Tibial nerve (tissue), 4 donors: ENCODE measurements around the gene DOCK1. TPM values are rescaled to one million over a fixed set of nuclear protein-coding genes. Genes with fewer than 3 reads are reported as not detected.

ENCODE experiments used
- DNase-seq, 2 donors: peaks; one replicate each; pipeline ENCODE4 v3.0.0-alpha.2; 2019; ENCODE audit warnings: low spot score in 2 of 2
- H3K27ac ChIP-seq, 4 donors: fragments of 200-600 bp; sonication (generic) in 3 of 4; one replicate each; pipeline ENCODE4 v1.5.1; 2017 to 2019; ENCODE audit warnings: mild to moderate bottlenecking in 1 of 4
- H3K27me3 ChIP-seq, 2 donors: fragments of 200-600 bp; sonication (generic) in 1 of 2; one replicate each; pipeline versions ENCODE4 v1.5.1 to v1.6.0; 2017 to 2019
- H3K36me3 ChIP-seq, 3 donors: fragments of 200-600 bp; sonication (generic); one replicate each; pipeline ENCODE4 v1.5.1; 2018 to 2019
- H3K4me1 ChIP-seq, 4 donors: fragments of 200-600 bp; sonication (generic) in 3 of 4; one replicate each; pipeline ENCODE4 v1.5.1; 2017 to 2019
- H3K4me3 ChIP-seq, 4 donors: fragments of 200-600 bp; sonication (generic) in 3 of 4; one replicate each; pipeline ENCODE4 v1.5.1; 2017 to 2019; ENCODE audit warnings: mild to moderate bottlenecking in 1 of 4, moderate library complexity in 1 of 4
- H3K9me3 ChIP-seq, 4 donors: fragments of 200-600 bp; sonication (generic) in 3 of 4; one replicate each; pipeline ENCODE4 v1.5.1; 2017 to 2019
- EP300 ChIP-seq, 2 donors: sonication (generic); formaldehyde crosslinking; IDR thresholded peaks; one replicate each; pipeline ENCODE4 v1.6.1; 2017; ENCODE audit warnings: antibody characterized with exemption in 2 of 2, mild to moderate bottlenecking in 1 of 2
- POLR2A ChIP-seq, 2 donors: fragments of 450-650 bp; IDR thresholded peaks; one replicate each; pipeline ENCODE4 v1.6.1; 2017; ENCODE audit warnings: antibody characterized with exemption in 2 of 2, mild to moderate bottlenecking in 2 of 2, moderate library complexity in 2 of 2
- WGBS, 2 donors: methylation state at CpG; one replicate each; pipeline ENCODE4 v1.1.5; 2018; 5-methylcytosine and 5-hydroxymethylcytosine counted together
- total RNA-seq, 4 donors: library from RNA; depleted of rRNA; stranded (reverse); fragments of >200 nt; gene quantifications; one replicate each; pipeline ENCODE4 v1.1.0, GENCODE V29; 2016
- TF ChIP-seq, protein P1 (sequence below), 5 experiments: fragments of 200-600 bp in 3 of 5; fragments of 450-650 bp in 2 of 5; sonication (generic) in 3 of 5; IDR thresholded peaks; one replicate each; pipeline ENCODE4 v1.5.1; 2016 to 2019; ENCODE audit warnings: antibody characterized with exemption in 5 of 5, mild to moderate bottlenecking in 3 of 5, moderate library complexity in 2 of 5

DOCK1 gene
- total RNA-seq, 4 donors from 2014 or later = 57.3 to 76.7 (median 63.7) TPM

DNA sequence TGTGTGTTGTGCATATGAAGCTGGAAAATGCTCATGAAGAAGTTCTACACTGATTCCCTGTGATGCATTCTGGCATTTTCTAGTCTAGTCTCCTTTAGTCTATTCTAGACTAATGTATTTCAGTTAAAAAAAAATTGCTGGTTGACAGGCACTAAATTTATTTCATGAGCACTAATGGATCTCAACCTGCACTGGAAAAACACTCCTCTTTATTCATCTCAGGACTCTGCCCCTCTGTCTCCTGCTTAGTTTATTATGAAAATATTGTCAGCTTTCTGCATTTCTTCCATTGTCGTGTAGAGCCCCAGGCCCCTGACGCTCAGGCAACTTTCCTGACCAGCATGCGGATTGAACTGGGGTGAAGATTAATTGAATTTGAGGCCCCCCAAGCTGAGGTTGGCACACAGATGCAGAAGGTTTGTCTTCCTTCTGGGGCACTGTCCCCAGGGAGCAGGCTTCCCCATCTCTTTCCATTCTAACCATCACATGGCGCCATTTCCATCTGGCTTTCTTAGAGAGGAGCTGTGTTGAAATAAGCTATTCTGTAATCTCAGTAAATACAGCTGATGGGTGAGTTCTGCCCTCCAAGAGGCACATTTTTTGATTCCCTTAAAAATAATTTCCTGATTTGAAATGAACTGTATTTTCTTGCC is 162.4 kb downstream of the DOCK1 start:
- no peak overlapping the region for H3K27ac ChIP-seq
- 95 to 98% methylated on average over 4 of the region's 4 CpGs for WGBS, 2 donors
- no peak overlapping the region for H3K4me3 ChIP-seq
- peaks cover 0 to 98% (median 0%) of the 10 kb centered on the region in 3 donors for H3K36me3 ChIP-seq
- no peaks in the 10 kb centered on the region for H3K27me3 ChIP-seq
- DNase-seq = no peak
- TF ChIP-seq POLR2A (IDR thresholded peaks at IDR 0.05) (no peak), EP300 (IDR thresholded peaks at IDR 0.05) (no peak)
- TF ChIP-seq, protein P1, sequence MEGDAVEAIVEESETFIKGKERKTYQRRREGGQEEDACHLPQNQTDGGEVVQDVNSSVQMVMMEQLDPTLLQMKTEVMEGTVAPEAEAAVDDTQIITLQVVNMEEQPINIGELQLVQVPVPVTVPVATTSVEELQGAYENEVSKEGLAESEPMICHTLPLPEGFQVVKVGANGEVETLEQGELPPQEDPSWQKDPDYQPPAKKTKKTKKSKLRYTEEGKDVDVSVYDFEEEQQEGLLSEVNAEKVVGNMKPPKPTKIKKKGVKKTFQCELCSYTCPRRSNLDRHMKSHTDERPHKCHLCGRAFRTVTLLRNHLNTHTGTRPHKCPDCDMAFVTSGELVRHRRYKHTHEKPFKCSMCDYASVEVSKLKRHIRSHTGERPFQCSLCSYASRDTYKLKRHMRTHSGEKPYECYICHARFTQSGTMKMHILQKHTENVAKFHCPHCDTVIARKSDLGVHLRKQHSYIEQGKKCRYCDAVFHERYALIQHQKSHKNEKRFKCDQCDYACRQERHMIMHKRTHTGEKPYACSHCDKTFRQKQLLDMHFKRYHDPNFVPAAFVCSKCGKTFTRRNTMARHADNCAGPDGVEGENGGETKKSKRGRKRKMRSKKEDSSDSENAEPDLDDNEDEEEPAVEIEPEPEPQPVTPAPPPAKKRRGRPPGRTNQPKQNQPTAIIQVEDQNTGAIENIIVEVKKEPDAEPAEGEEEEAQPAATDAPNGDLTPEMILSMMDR (IDR thresholded peaks at IDR 0.05) = no peak
- H3K9me3 ChIP-seq = no peaks in the 10 kb centered on the region
- no peaks in the 10 kb centered on the region for H3K4me1 ChIP-seq

DNA sequence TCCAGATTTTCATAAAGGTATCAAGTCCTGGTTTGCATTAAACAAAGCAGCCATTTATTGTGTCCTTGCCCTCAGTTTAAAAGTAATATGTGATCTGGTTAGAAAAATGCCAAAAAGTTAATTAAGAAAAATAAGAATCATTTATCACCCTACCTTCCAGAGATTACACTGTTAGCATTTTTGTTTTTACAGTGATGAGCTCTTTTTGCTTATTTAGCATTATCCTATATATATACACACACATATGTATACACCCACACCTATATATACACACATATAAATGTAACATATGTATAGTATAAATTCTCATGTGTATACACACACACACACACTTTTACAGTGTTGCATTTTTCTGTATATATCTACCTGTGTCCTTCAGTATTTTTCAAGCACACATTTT is 163.3 kb downstream of the DOCK1 start:
- H3K9me3 ChIP-seq = no peaks in the 10 kb centered on the region
- no peak for DNase-seq
- peaks cover 0 to 98% (median 0%) of the 10 kb centered on the region in 3 donors for H3K36me3 ChIP-seq
- no peak overlapping the region for H3K27ac ChIP-seq
- no peaks in the 10 kb centered on the region for H3K27me3 ChIP-seq
- TF ChIP-seq POLR2A (IDR thresholded peaks at IDR 0.05) = no peak
- TF ChIP-seq, protein P1 (IDR thresholded peaks at IDR 0.05) = no peak
- no peak for TF ChIP-seq EP300 (IDR thresholded peaks at IDR 0.05)
- no peaks in the 10 kb centered on the region for H3K4me1 ChIP-seq
- no peak overlapping the region for H3K4me3 ChIP-seq

DNA sequence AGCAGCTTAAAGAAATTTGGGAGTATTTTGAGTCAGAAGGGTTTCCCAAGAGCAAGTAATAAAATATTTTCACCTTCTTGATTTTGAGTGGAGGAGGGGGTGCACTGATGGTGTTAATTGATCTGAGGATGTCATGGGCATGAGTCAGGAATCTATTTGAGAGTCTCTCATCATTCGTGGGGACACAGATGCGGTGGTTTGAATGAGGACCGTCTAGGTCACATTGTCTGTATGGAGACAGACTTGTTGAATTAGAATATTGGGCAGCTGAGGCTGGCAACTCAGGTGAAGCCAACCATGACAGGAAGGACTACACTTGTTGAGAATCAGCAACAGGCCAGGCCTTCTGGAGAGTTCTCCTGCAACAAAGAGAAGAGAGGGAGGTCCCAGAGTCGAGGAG is 164.2 kb downstream of the DOCK1 start:
- 96% methylated on average over 4 of the region's 4 CpGs for WGBS, 2 donors
- DNase-seq = no peak
- H3K36me3 ChIP-seq = peaks cover 0 to 99% (median 0%) of the 10 kb centered on the region in 3 donors

GRCh38 chr10:127071126-127071525 is 165.9 kb downstream of the DOCK1 start:
- H3K4me1 ChIP-seq = no peaks in the 10 kb centered on the region
- H3K36me3 ChIP-seq = peaks cover 0 to 92% (median 0%) of the 10 kb centered on the region in 3 donors
- DNase-seq = no peak
- H3K27ac ChIP-seq = no peak overlapping the region
- 73 to 75% methylated on average over 2 of the region's 2 CpGs for WGBS, 2 donors
- TF ChIP-seq EP300 (IDR thresholded peaks at IDR 0.05) = no peak
- no peak overlapping the region for H3K4me3 ChIP-seq
- H3K9me3 ChIP-seq = no peaks in the 10 kb centered on the region
- no peaks in the 10 kb centered on the region for H3K27me3 ChIP-seq

More for the DNA sequence above, 164.2 kb downstream of the DOCK1 start:
- H3K27ac ChIP-seq = no peak overlapping the region
- H3K4me1 ChIP-seq = no peaks in the 10 kb centered on the region
- H3K27me3 ChIP-seq = no peaks in the 10 kb centered on the region
- H3K4me3 ChIP-seq = no peak overlapping the region
- TF ChIP-seq, protein P1 (IDR thresholded peaks at IDR 0.05) = no peak
- TF ChIP-seq POLR2A (IDR thresholded peaks at IDR 0.05) (no peak), EP300 (IDR thresholded peaks at IDR 0.05) (no peak)
- H3K9me3 ChIP-seq = no peaks in the 10 kb centered on the region

DNA sequence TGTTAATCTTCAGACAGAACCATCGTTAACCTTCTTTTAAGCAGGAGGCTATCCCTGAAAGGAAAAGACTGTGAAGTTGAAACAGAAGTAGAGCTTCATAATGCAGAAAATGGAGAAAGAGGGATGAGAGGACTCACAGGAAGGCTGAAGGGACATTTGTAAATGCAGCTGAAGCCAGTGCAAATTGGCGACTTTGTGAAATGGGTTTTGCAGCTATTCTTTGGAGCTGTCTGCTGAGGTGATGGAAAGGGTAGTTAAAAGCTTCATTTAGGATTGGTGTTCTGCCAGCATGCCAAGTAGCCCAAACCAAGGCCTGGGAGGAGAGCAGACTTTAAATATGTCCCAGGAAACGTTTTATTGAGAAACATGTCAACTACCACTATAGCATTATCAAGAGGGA is 168.4 kb downstream of the DOCK1 start:
- no peak overlapping the region for H3K27ac ChIP-seq
- no peaks in the 10 kb centered on the region for H3K4me1 ChIP-seq
- peaks cover 0 to 87% (median 0%) of the 10 kb centered on the region in 3 donors for H3K36me3 ChIP-seq
- no peak for DNase-seq
- H3K9me3 ChIP-seq = no peaks in the 10 kb centered on the region
- H3K27me3 ChIP-seq = no peaks in the 10 kb centered on the region
- no peak overlapping the region for H3K4me3 ChIP-seq
- TF ChIP-seq, protein P1 (IDR thresholded peaks at IDR 0.05) = no peak
- TF ChIP-seq POLR2A (IDR thresholded peaks at IDR 0.05) (no peak), EP300 (IDR thresholded peaks at IDR 0.05) (no peak)
- WGBS, 2 donors = 89 to 90% methylated on average over 3 of the region's 3 CpGs
